Esophagus (tissue), 2 donors: Measurements from ENCODE around the gene LAMC3. TPM values are rescaled to one million over a fixed set of nuclear protein-coding genes. Genes with fewer than 3 reads are reported as not detected.
A peak's percentile ranks its signal among the peaks of the same experiment; 100 is the strongest.

Experiments used
- H3K27ac ChIP-seq, 2 donors: one replicate each; pipeline ENCODE4 v1.5.1; 2013; ENCODE audit warnings: low read depth in 2 of 2, mild to moderate bottlenecking in 2 of 2, inconsistent platforms in 1 of 2, low read length in 1 of 2, moderate library complexity in 1 of 2
- H3K27me3 ChIP-seq, 2 donors: one replicate each; pipeline ENCODE4 v1.6.1; 2013; ENCODE audit warnings: low read length in 2 of 2, control low read depth in 1 of 2, mild to moderate bottlenecking in 1 of 2; ENCODE audit not compliant: insufficient read depth in 2 of 2, control insufficient read depth in 1 of 2
- H3K36me3 ChIP-seq, 2 donors: one replicate each; pipeline ENCODE4 v1.6.1; 2013; ENCODE audit warnings: low read length in 1 of 2; ENCODE audit not compliant: control insufficient read depth in 2 of 2, insufficient read depth in 2 of 2
- H3K4me1 ChIP-seq, 2 donors: one replicate each; pipeline ENCODE4 v1.6.1; 2013; ENCODE audit warnings: low read length in 1 of 2; ENCODE audit not compliant: control insufficient read depth in 2 of 2, insufficient read depth in 2 of 2
- H3K4me3 ChIP-seq, 2 donors: one replicate each; pipeline ENCODE4 v1.5.1; 2013; ENCODE audit warnings: low read length in 2 of 2, mild to moderate bottlenecking in 2 of 2, low read depth in 1 of 2, moderate library complexity in 1 of 2
- H3K9me3 ChIP-seq, 2 donors: one replicate each; pipeline ENCODE4 v1.6.1; 2013; ENCODE audit warnings: mild to moderate bottlenecking in 2 of 2, low read depth in 1 of 2, low read length in 1 of 2, moderate library complexity in 1 of 2; ENCODE audit not compliant: control insufficient read depth in 2 of 2, insufficient read depth in 1 of 2
- WGBS, 2 donors: extraction: QIAGEN DNeasy Blood & Tissue Kit; methylation state at CpG; one replicate each; pipeline ENCODE4 v1.1.7; 2013; 5-methylcytosine and 5-hydroxymethylcytosine counted together
- polyA plus RNA-seq, 2 donors: library from polyadenylated mRNA; stranded (reverse); fragments of 200-250 nt; gene quantifications; one replicate each; pipeline ENCODE4 v1.2.3, GENCODE V29; 2013
- donor health status: healthy with polysubstance abuse.
- donor health status: Bipolar disorder and iron deficiency.

Gene LAMC3
- polyA plus RNA-seq, 2 donors, result 1.1 to 1.2 TPM

- Histone ChIP-seq H3K27ac (no peak overlapping the region), H3K4me1 (no peaks in the 10 kb centered on the region), H3K4me3 (no peak overlapping the region), H3K9me3 (no peaks in the 10 kb centered on the region), H3K36me3 (no peaks in the 10 kb centered on the region), H3K27me3 (peaks cover 0 to 2% of the 10 kb centered on the region in 2 donors)
- WGBS, 2 donors, result 77% methylated on average over 8 of the region's 8 CpGs
Measured at GRCh38 chr9:131015112-131015511, 6.1 kb downstream of the LAMC3 start.

DNA sequence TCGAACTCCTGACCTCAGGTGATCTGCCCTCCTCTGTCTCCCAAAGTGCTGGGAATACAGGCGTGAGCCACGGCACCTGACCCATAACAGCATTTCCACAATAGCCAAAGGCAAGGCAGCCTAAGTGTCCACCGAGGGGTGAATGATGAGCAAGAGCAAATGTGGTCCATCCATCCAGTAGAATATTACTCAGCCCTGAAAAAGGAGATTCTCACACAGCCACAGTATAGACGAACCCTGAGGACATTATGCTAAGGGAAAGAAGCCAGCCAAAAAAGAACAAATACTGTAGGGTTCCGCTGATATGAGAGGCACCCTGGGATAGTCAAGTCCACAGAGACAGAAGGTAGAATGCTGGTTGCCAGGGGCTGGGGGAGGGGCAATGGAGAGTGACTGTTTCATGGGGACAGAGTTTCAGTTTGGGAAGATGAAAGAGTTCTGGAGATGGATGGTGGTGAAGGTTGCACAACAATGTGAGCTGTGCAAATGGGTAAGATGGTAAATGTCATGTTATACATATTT is 7.0 kb downstream of the LAMC3 start:
- no peaks in the 10 kb centered on the region for H3K27me3 ChIP-seq
- H3K27ac ChIP-seq, result no peak overlapping the region
- H3K4me3 ChIP-seq, result no peak overlapping the region
- no peaks in the 10 kb centered on the region for H3K36me3 ChIP-seq
- 90 to 92% methylated on average over 6 of the region's 6 CpGs for WGBS, 2 donors
- H3K4me1 ChIP-seq, result no peaks in the 10 kb centered on the region
- H3K9me3 ChIP-seq, result no peaks in the 10 kb centered on the region

GRCh38 chr9:131017067-131017466 is 8.1 kb downstream of the LAMC3 start:
- whole genome bisulfite sequencing, 2 donors, result 50 to 52% methylated on average over 21 of the region's 21 CpGs
- H3K9me3 ChIP-seq, result no peaks in the 10 kb centered on the region
- no peaks in the 10 kb centered on the region for H3K4me1 ChIP-seq
- H3K27me3 ChIP-seq, result no peaks in the 10 kb centered on the region
- no peak overlapping the region for H3K4me3 ChIP-seq
- no peak overlapping the region for H3K27ac ChIP-seq
- H3K36me3 ChIP-seq, result no peaks in the 10 kb centered on the region

GRCh38 chr9:131018621-131019020 is 9.6 kb downstream of the LAMC3 start:
- Histone ChIP-seq H3K9me3 (no peaks in the 10 kb centered on the region), H3K4me3 (no peak overlapping the region), H3K27ac (no peak overlapping the region), H3K4me1 (no peaks in the 10 kb centered on the region), H3K27me3 (no peaks in the 10 kb centered on the region), H3K36me3 (no peaks in the 10 kb centered on the region)
- WGBS, 2 donors, result 81 to 83% methylated on average over 6 of the region's 6 CpGs

DNA sequence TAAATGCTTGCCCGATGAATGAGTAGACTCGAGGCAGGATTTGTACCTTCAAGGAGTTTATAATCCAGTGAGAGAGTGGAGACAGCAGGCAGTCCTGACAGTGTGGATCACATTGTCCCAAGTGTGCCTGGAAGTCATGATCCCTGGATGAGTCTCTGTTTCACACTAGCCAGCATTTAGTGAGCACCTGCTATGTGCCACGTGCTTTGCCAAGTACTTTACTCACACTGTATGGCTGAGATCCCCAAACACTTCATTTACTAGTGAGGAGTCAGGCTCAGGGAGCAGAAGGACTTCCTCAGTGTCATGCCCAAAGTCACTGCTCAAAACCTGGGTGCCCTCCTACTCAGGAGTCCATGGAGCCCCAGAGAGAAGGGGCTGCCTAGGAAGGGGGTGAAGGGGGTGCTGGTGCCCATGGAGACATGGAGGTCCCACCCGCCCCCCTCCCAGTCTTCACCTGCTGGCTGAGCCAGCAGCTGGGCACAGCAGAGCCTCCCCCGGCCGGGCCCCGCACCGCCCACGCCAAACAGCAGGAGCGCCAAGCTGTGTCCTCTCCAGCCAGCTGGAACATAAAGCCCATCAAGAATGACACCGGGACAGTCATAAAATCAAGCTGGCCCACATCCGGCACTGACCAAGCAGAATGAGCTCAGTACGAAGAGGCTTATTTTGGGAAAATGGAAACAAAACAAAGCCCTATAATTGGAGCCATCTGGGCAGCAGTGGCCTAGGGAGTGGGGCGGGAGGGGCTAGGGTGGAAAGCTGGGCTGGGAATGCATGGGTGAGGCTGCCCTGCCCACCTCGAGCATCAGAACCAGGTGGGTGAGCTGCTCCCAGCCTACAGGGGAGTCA is 10.6 kb downstream of the LAMC3 start:
- Histone ChIP-seq H3K4me1 (no peaks in the 10 kb centered on the region), H3K4me3 (no peak overlapping the region), H3K27ac (peak overlapping the region; percentile 51 to 61), H3K27me3 (no peaks in the 10 kb centered on the region), H3K36me3 (no peaks in the 10 kb centered on the region), H3K9me3 (no peaks in the 10 kb centered on the region)
- WGBS, 2 donors, result 59 to 79% methylated on average over 15 of the region's 15 CpGs

DNA sequence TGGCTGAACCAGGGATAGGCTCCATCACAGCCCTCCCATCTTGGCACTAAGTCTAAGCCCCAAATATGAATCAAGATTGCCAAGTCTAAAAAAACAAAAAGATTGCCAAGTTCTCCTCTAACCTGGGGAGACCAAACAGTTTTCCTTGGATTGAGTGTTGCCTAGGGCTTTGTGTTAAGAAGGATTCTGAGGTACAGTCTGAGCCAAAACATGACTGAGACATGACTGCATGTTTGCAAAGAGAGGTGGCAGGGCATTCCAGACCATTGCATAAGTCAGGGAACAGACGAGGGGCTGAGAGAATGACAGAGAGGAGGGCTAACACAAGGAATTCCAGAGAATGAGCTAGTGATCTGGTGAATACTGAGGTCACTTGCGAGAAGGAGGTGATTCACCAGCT is 11.4 kb downstream of the LAMC3 start:
- Histone ChIP-seq H3K9me3 (no peaks in the 10 kb centered on the region), H3K4me1 (no peaks in the 10 kb centered on the region), H3K36me3 (no peaks in the 10 kb centered on the region), H3K27me3 (no peaks in the 10 kb centered on the region), H3K27ac (peak overlapping the region; percentile 51 to 61), H3K4me3 (no peak overlapping the region)
- WGBS, 2 donors, result 54 to 64% methylated on average over 2 of the region's 2 CpGs

DNA sequence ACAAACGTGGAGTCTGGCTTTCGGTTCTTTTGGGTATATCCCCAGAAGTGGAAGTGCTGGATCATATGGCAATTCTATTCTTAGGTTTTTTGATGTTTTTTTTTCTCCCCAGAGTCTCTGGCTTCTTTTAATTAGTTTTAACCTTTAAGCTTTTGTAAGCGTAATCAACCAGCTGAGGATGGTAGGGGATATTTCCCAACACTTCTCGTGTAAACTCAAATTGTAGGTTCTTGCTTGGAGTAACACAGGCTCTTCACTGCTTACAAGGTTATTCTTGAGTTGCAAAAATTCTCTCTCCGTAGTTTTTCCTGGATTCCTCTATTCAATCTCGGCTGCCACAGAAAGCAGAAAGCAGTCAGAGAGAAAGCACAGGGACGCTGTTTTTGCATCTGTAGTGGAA is 11.9 kb downstream of the LAMC3 start:
- WGBS, 2 donors, result 68 to 71% methylated on average over 7 of the region's 7 CpGs
- no peaks in the 10 kb centered on the region for H3K4me1 ChIP-seq
- H3K27ac ChIP-seq, result no peak overlapping the region
- no peaks in the 10 kb centered on the region for H3K36me3 ChIP-seq
- no peaks in the 10 kb centered on the region for H3K27me3 ChIP-seq
- H3K9me3 ChIP-seq, result no peaks in the 10 kb centered on the region
- H3K4me3 ChIP-seq, result no peak overlapping the region

- no peaks in the 10 kb centered on the region for H3K9me3 ChIP-seq
- H3K27me3 ChIP-seq, result no peaks in the 10 kb centered on the region
- H3K36me3 ChIP-seq, result no peaks in the 10 kb centered on the region
- no peak overlapping the region for H3K27ac ChIP-seq
- 85 to 88% methylated on average over 7 of the region's 7 CpGs for WGBS, 2 donors
- no peaks in the 10 kb centered on the region for H3K4me1 ChIP-seq
- no peak overlapping the region for H3K4me3 ChIP-seq
Measured at GRCh38 chr9:131021785-131022184, 12.8 kb downstream of the LAMC3 start.

DNA sequence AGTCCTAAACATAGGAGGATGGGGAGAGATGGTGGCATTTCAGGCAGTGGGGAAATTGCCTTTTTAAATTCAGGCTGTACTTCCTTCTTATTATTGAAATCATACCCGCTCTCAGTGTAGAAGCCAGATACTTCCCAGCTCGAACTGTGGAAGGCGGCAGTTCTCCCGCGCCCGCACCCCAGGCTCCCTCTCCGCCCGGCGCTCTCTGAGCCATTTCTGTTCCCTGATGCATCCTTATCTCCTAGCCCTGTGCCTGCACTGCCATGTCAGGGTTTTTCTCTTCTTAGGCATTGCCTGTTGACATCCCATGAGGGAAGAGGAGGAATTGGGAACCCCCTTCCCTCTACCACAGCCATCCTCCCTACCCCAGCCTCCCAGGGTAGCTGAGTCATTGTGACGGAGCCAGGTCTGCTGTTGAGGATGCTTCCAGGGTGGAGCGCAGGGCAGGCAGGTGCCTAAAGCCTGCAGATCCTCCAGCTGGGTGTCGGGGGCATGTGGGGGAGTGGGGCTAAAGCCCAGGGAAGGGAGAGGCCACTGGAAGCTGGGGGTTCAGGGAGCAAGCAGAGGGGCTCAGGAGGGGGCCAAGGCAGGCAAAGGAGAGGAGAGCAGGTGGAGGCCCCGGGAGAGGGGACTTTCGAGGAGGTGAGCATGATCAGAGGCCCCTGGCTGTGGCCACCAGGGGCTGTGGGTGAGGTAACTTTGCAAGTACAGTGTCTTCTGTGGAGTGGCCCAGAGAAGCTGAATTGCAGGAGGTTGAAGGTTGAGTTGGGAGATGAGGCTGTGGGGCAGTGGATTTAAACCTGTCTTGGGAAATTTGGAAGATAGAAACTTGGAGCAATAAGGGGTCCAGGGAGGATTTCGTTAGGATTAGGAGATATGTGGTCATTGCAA is 16.2 kb downstream of the LAMC3 start:
- Histone ChIP-seq H3K27me3 (no peaks in the 10 kb centered on the region), H3K4me1 (no peaks in the 10 kb centered on the region), H3K27ac (no peak overlapping the region), H3K36me3 (no peaks in the 10 kb centered on the region), H3K4me3 (no peak overlapping the region), H3K9me3 (no peaks in the 10 kb centered on the region)
- 81 to 84% methylated on average over 15 of the region's 15 CpGs for WGBS, 2 donors
